Myocyte (in vitro differentiated cells): Measurements from ENCODE around the gene RNF220. TPM values are rescaled to one million over a fixed set of nuclear protein-coding genes. Genes with fewer than 3 reads are reported as not detected.

Experiments used
- DNase-seq: peaks from one replicate; pipeline ENCODE4 v3.0.0-alpha.2; 2012; ENCODE audit warnings: low read depth
- total RNA-seq: library from RNA; depleted of rRNA; stranded (reverse); fragments of >200 nt; gene quantifications from 2 replicates; pipeline ENCODE4 v1.2.3, GENCODE V29; 2014

RNF220 gene
- total RNA-seq, 1 donor from 2014 or later: 129 TPM

DNA sequence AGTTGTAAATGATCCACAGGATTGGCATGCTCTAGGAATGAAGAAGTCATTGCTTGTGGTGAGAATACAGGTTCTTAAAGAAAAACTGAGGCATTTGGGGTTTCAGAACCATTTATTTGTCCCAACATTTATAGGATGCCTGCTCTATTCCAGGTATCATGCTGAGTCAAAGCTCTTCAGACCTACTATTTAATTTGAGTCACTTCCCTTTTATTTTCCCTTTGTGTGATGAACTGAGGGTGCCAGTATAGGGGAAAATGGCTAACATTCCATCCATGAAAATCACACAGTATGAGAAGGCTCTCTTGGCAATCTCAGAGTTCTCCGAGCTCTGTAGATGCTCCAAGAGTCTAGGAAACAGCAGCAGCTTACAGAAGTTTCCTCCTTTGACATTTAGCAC is 110.4 kb downstream of the RNF220 start:
- DNase-seq: no peak

DNA sequence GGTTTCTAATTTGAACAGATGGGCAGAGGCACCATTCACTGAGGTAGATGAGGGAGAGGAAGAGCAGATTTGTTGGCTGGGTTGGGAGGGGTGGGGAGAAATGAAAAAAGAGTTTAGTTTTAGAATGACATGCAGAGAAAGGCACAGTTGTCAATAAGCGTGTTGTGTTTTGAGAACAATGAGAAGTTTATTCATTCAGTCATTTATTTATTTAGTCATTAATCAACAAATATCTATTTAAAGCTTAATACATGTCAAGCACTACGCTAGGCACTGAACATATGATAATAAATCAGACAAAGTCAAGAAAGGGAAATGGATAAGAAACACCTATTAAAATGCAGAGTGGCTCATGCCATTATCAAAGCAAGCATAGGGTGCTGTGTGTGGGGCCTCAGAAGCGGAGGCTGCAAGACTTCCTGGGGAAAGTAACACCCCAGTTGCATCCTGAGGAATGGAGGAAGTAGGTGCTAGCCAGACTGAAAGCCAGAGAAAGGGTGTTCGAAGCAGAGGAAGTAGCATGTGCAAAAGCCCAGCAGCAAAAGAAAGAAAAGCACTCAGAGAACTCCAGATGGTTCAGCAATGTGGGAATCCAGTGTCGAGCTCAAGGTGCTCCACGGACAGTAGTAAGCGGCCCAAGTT is 114.1 kb downstream of the RNF220 start:
- DNase-seq: no peak

DNA sequence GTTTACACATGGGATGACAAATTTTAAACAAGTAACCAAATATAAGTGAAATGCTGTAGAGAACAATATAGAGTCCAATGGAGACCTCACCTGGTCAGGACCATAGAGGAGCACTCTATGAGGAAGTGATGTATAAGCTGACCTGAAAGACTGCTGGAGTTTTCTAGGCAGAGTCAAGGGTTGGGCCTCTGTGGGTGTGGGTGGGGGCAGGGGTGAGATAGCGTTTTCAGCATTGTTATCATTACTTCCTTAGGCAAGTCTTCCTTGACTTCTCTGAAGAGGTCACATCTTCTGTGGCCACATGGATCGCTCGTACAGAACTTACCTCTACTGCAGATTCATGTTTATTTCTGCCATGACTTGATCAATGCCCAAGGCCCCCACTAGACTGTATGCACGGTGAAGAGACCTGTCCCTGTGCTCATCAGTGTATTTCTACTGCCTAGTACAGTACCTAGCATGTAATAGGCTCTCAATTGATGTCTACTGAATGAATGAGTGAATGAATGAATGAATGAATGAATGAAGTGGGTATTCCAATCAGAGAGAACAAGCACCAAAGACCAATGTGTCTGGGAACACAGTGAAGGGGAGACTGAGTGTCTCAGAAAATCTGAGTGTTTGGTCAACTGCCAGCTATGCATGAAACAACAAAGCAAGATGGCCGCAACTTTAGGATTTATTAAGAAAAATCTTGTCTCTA is 116.5 kb downstream of the RNF220 start:
- DNase-seq: no peak

DNA sequence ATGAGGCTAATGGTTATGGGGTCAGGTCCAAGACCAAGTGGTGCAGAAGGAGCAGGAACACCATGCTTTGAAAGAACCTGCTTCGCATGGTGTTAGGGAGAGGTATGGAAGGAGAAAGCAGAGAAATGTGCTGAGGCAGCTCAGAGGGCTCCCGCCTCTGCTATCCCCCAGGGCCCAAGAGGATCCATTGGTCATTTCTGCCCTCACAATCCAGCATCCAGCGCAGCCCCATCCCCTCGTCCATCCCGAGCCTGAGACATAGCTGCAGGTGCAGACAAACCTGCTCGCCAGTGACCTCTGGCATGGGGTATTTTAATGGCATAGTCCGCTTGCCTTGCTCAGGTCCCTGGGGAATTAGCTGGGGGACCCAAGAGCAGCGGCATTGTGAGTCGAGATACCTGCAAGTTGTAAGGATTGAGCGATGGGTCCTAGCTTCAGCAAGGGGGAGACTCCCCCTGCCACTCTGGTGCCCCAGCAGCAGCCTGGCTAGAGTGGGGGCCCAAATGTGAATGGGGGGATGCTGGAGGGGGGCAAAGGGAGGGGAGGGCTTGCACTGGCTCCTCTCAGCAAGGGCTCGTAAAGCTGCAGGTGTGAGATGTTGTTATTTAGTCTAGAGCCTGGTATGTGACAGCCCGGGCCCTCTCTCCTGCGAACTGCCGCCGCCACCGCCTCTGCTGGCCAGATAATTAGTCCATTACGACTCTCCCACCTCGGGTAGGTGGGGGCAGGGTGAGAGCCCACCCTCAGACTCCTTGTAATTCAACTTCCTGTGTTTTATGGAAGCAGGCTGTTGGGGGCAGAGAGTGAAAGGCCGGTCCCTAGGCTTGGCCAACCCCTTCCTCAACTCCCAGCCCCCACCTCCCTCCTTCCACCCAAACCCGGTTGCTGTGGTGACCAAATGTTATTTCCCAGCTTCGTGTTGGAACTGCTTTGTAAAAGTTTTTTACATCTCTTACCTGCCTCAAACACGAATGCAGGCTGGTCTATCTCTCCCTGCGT is 118.8 kb downstream of the RNF220 start:
- no peak for DNase-seq

DNA sequence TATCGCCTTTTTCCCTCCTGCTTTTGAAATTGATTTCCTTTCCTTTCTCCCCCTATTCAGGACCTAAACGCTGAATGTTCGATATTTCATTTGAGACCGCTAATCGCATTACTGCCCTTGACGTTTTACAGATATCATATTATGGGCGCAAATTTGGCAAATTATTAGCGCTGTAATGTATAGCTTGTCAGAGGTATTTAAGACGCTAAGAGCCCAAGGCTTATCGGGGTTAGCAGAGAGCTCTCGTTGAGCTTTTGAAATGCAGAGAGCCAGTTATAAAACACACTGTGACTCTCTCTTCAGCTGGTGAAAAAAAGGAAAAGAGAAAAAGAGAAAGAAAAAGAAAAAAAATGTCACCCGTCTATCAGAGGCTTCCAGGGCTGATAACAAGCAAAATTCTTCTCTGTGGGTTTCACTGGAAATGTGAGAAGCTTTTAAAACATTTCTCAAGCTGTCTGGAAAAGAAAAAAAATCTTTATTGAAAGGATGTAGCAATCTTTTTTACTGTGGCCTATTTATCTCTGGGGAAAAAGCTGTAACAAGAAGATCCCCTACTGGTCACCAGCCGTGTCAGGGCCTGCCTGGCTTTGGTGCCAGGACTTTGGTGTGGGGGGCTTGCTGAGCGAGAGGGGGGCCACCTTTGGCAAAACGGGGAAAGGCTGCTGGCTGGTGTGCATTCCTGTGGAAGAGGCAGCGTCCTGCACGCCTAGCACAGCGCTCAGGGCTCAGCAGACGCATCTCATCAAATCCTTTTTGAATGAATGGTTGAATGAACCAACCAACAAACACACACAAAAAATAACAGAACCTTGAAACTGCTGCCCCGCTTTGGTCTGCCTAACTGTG is 119.8 kb downstream of the RNF220 start:
- no peak for DNase-seq

DNA sequence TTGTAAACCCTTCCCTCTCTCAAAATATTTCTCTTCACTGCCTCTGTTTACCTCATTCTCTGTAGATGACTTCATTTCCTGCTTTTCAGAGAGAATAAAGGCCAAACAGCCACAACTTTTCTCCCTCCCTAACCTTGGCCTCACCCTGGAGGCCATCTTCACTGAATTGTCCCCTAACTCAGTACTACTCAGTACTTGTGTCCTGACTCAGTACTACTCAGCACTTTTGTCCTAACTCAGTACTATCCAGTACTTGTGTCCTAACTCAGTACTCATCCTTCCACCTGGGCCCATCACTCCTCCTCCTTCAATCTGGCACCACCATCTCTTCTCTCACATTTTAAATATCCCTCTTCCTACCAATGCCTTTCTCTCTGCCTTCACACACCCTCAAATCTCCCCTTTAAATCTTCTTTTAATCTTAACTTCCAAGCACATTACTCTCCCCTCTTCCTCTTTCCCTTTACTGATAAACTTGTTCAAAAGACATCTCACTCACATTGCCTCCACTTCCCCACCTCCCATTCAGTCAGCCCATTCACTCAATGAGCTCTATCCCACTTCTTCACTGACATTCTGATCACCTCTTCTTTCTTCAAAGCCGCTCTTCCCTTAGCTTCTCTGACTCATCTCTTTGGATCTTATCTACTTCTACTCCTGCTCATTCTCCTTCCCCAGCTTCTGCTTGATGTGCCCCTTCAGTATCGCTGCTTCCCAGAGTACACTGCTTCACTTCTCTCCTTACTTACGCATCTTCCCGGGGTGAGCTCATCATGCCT is 121.4 kb downstream of the RNF220 start:
- no peak for DNase-seq

DNA sequence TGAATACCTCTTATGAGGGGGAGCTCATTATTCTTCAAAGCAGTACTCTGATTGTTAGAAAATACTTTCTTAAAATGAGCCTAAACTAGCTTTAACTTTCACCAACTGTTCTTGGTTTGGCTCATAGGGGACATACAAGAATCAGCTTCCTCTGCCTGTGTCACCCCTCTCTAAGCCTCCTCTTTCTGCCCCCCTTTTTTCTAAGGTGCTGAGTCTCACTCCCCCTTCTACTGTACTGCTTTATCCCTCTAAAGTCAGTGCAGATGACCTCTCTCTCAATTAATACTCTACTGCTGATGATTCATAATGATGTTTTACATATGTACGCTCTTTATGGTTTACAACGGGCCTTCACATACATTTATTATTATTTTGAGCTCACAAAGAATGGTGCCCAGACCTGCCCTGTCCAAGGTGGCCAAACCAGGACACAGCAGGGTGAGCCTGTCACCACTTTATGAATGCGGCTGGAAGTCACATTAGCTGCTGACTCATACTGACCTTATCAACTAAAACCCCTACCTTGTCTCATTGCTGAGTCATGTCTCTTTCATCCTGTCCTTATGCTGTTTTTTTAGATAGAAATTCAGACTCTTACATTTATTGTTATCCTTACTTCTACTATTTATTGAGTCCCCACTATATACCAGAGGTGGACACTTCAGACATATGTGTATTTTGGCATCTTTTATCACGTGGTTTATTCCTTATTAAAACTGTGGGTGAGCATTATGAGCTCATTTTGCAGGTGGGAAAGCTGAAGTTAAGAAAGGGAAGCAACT is 126.9 kb downstream of the RNF220 start:
- peak; percentile 28 for DNase-seq

DNA sequence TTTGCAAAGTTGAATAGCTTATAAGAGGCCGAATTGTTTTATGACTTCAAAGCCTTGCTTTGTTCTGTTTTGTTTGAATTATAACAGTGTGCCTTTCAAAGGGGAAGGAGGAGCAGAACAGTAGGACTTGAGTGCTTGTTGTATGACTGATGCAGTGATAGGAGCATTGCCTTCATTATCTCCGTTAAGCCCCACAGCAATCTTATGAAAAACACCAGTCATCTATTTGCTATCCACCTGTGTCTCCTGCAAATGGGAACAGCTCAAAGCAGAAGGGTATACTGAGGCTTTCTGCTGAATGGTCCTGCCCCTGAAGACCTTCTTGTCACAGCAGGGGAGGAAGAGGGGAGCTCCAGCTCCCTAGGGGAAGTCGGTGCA is 127.5 kb downstream of the RNF220 start:
- no peak for DNase-seq

DNA sequence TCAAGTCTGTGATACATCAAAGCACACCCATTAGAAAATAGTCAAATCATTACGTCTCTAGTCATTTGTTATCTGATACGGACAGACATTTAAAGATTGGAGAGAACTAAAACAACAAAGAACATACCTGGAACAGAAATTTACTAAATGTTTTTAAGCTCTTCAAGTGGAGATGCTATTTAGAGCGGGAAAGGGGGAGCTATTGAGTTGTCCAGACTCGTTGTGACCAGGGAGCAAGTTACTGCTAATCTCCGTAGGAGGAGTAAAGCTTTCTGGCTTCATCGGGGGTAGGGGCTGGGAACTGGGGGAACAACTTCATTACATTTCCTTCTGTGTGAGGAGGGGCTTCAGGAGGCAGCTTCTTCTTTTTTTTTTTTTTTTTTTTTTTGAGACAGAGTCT is 129.7 kb downstream of the RNF220 start:
- DNase-seq: no peak

DNA sequence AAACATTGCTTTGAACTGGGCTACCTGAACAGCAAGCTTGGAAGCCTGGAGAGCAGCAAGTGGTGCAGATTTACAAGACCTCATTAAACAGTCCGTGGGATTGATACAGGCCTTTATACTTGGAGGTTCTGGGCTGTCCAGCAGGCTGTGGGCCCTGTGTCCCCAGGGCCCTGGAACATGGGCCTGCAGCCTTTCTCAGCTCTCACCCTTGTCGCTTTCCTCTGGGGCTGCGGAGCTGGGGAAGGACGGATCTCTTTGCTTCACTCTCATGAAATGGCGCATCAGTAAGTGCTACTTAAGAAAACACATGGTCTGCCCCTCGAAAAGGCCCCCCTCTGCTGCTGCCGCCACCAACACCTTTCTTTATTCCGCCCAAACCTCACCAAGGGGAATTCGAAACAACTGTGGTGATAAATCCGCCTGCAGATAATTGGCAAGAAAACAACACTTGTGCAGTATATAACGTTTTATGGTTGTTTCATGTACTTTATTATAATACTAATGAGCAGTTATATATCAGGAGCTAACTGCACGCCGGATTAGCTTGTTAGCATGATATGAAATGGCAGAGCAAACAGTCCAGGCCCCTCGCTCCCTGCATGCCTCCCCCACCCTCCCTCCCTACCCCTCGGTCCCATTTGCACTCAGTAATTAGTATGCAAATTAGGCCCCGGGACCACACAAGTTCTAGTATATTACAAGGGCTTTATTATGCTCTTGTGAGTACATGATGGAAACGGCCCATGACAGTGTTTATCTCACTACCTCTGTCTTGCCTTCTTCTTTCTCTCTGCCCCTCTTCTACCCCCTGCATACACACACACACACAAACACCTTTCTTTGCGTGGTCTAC is 131.5 kb downstream of the RNF220 start:
- DNase-seq: no peak

DNA sequence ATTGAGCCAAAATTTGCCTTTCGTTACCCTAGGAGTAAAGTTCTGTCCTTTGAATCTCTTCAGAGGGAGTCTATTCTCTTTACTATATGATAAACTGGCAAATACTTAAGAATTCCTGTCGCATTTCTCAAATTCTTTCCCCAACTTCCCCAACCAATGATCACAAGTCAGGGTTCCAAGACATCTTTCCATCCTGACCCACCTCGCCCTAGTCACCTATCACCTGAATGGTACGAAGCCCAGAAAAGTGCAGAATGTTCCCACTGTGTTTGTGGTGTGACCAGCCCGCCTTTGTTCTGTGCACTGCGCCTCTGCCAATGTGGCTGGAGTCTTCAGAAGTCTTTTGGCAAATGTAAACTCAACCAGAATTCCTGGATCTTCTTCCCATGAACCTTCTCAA is 132.5 kb downstream of the RNF220 start:
- no peak for DNase-seq

DNA sequence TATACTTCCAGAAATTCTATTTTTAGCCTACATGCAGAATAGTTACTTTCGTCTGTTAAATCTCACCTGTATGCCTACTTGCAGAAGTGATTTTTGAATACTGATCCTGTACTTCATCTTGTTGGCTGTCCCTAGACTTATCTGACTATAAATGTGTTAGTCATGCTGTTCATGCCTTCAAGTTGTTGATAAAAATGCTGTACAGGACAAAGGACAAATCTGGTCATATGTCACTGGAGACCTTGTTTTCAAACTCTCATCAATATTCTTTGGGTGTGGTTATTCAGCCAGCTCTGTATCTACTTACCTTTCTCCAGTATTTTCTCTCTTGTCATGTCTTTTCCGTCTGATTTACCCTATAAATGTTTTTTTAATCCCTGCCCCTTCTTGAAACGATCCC is 132.9 kb downstream of the RNF220 start:
- no peak for DNase-seq

DNA sequence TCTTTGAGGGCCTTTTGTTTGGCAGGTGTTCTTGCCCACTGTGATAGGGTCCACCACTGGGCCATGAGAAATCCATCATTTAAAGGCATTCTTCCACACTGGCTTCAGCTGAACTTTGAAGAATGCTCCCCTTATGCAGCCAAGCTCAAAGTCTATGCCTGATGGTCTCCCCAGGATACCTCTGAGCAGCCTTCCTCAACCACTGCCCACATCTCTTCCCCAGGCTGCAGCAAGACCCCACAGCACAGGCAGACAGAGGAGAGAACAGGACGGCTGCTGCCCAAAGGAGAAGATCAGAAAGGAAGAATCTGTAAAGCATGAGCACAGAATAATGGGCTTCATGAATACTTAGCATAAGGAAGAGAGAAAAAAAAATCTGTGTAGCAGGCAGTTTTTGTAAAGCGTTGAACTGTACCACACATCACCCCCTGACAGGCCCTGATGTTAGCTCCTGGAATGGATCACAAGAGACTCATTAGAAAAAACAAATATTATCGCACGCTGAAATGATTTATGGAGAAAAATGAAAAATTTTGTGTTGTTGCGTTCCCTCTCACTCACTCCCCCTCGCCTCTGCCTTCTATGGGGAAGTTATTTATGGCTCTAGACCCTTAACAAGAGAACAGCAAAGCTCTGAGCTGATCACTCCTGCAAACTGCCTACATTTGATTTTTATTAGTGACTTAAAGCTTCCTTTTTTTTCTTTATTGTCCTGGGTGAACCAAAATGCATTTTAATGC is 135.1 kb downstream of the RNF220 start:
- DNase-seq: no peak

DNA sequence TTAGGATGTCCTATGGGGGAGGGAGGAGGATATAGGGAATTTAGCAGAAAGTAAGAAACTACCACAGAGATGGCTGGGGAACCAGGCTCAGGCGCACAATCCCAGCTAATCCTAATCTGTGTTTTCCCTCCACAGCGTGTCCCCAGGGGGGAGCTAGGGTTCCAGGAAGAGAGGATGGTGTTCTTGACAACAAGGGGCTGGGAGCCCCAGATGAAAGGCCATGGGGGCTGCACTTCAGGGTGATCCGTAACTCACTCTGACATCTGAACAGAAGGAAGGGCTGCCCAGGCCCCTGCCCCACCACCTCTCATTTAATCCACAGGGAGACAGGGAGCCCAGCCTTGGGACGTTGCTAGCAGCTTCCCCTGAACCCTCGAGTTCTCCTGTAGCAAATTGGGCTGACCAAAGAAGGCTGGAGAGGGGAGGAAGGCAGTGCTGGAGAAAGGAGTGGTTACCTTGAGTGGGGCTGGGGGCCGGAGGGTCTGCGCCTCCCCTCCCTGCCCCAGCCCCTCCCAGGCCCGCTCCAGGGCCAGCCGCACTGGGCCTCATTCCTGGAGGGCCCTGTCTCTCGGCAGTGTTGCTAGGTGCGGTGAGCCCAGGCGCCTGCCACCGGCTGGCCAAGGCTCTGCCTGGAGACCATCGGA is 137.5 kb downstream of the RNF220 start:
- DNase-seq: no peak

DNA sequence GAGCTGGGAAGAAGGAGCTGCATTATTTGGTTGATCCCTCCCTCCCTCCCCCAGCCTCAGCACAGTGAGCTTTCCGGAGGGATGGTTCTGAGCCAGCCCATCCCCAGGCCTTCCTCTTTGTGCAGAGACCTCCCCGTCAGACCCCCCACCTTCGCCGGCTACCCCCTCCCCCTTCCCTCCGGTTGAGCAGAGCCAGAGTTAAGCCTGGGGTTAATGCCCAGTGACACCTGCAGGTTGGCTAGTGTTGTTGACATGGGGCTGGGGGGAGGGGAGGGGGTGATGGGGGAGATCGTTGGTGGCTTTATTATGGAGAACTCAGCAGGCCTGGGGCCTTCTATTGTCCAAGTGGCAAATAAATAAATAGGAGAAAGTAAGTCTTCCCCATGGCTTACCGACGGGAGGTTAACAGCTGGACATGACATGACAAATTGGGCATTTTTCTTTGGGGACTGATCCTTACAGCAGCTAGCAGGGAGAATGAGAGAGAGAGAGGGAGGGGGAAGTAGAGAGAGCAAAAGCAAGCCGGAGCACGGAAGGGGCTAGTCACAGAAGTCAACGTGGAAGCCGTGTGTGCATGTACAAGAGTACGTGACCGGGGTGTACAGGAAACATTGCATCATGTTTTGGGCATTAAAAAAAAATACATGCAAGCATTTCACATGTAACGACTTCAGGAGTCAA is 138.1 kb downstream of the RNF220 start:
- DNase-seq: no peak

DNA sequence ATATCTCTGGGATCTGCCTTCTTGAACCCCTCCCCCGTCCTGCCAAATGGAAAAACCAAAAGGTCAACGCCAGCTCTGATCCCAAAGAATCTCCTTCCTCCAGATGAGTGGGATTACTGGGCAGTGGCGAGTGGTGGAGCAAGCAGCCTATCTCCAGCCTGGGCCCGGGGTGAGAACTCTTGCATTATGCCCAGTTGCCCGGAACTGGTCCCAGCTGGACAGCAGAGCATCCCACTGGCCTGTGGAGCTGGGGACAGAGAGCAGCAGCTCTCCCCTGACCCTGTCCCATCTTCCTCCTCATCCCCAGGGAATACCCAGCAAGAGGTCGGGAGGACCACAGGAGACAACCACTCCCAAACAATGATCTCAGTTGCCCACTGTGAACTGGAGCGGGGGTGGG is 138.7 kb downstream of the RNF220 start:
- no peak for DNase-seq

DNA sequence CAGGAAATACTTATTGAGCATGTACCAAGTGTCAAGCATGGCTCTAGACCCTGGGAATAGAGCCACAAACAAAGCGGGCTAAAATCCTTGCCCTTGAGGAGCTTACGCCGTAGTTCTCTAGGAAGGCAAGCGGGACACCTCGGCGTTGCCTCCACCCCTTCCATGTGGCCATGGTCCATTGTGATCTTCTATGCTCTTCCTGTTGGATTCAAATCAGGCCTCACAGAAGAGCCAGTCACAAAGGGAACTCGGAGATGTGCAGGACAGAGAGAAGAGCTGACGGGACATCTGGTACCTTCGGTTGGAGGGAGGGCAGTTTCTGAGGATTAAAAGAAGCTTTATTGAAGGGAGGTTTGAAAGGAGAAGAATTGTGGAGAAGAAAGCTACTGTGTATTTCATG is 139.9 kb downstream of the RNF220 start:
- no peak for DNase-seq
